Smooth muscle cell (in vitro differentiated cells): ENCODE data around the gene RNF14. TPM values are rescaled to one million over a fixed set of nuclear protein-coding genes. Genes with fewer than 3 reads are reported as not detected.

Experiments
- DNase-seq: peaks from one replicate; lab custom pipeline; 2025; ENCODE audit not compliant: unreplicated experiment; lab: John Stamatoyannopoulos, UW
- H2AFZ ChIP-seq: fragments of 200-600 bp; sonication (generic); 2 replicates; pipeline ENCODE4 v1.6.0; 2016; ENCODE audit warnings: antibody characterized with exemption, low read depth, mild to moderate bottlenecking
- H3F3A ChIP-seq: fragments of 200-600 bp; sonication (generic); 2 replicates; pipeline ENCODE4 v1.6.0; 2017; ENCODE audit warnings: antibody characterized with exemption, low read depth
- H3K27ac ChIP-seq: fragments of 200-600 bp; sonication (generic); 2 replicates; pipeline ENCODE4 v1.5.1; 2016; ENCODE audit warnings: low read depth, mild to moderate bottlenecking
- H3K27me3 ChIP-seq: fragments of 200-600 bp; sonication (generic); 2 replicates; pipeline ENCODE4 v1.6.1; 2016; ENCODE audit warnings: low read depth, mild to moderate bottlenecking
- H3K36me3 ChIP-seq: fragments of 200-600 bp; sonication (generic); 2 replicates; pipeline ENCODE4 v1.5.1; 2016; ENCODE audit warnings: low read depth
- H3K4me1 ChIP-seq: fragments of 200-600 bp; sonication (generic); 2 replicates; pipeline ENCODE4 v1.5.1; 2016; ENCODE audit warnings: low read depth
- H3K4me2 ChIP-seq: fragments of 200-600 bp; sonication (generic); 2 replicates; pipeline ENCODE4 v1.6.0; 2016; ENCODE audit warnings: mild to moderate bottlenecking
- H3K4me3 ChIP-seq: fragments of 200-600 bp; sonication (generic); 2 replicates; pipeline ENCODE4 v1.5.1; 2016; ENCODE audit warnings: mild to moderate bottlenecking
- H3K79me2 ChIP-seq: fragments of 200-600 bp; sonication (generic); 2 replicates; pipeline ENCODE4 v1.6.0; 2016; ENCODE audit warnings: low read depth, mild to moderate bottlenecking
- H3K9ac ChIP-seq: fragments of 200-600 bp; sonication (generic); 2 replicates; pipeline ENCODE4 v1.6.0; 2016; ENCODE audit warnings: low read depth
- H3K9me3 ChIP-seq: fragments of 200-600 bp; sonication (generic); replicated peaks from 2 replicates; pipeline ENCODE4 v1.5.1; 2016; ENCODE audit warnings: low read depth
- H4K20me1 ChIP-seq: fragments of 200-600 bp; sonication (generic); 2 replicates; pipeline ENCODE4 v1.6.0; 2016; ENCODE audit warnings: low read depth
- CTCF ChIP-seq: fragments of 200-600 bp; sonication (generic); IDR thresholded peaks from 2 replicates; pipeline ENCODE4 v1.5.1; 2017; ENCODE audit warnings: borderline replicate concordance, mild to moderate bottlenecking, antibody characterized with exemption; ENCODE audit not compliant: insufficient read depth, poor library complexity, severe bottlenecking
- WGBS: methylation state at CpG from one replicate; pipeline ENCODE4 v1.1.7; 2016; ENCODE audit warnings: low lambda C conversion rate; 5-methylcytosine and 5-hydroxymethylcytosine counted together
- polyA plus RNA-seq: library from polyadenylated mRNA; unstranded; fragments of >200 nt; fragmentation: Nextera tagmentation; extraction: Ambion mirVana; gene quantifications from 2 replicates; pipeline ENCODE4 v1.2.1, GENCODE V29; 2016
- total RNA-seq: library from RNA; depleted of rRNA; stranded (reverse); fragments of >200 nt; gene quantifications from 2 replicates; pipeline ENCODE4 v1.2.3, GENCODE V29; 2014

Gene RNF14
- total and polyA plus RNA-seq, 2 experiments from 2014 or later = 43.8 to 76.4 TPM

- no peak for TF ChIP-seq CTCF
- no peak overlapping the region for H3K4me3 ChIP-seq
- H3K4me1 ChIP-seq = peaks cover 6% of the 10 kb centered on the region
- DNase-seq = no peak
- H3K4me2 ChIP-seq = no peak overlapping the region
- no peak overlapping the region for H3K27ac ChIP-seq
- no peak overlapping the region for H2AFZ ChIP-seq
- peaks cover 4% of the 10 kb centered on the region for H3F3A ChIP-seq
- no peak overlapping the region for H3K9ac ChIP-seq
- H3K27me3 ChIP-seq = no peaks in the 10 kb centered on the region
- 78% methylated on average over 7 of the region's 7 CpGs for WGBS
- no peaks in the 10 kb centered on the region for H3K9me3 ChIP-seq
- H3K36me3 ChIP-seq = no peaks in the 10 kb centered on the region
- no peaks in the 10 kb centered on the region for H4K20me1 ChIP-seq
- peaks cover 8% of the 10 kb centered on the region for H3K79me2 ChIP-seq
Observed at GRCh38 chr5:141965071-141965470, 3.8 kb upstream of the RNF14 start.

GRCh38 chr5:141966275-141966962 is 2.5 kb upstream of the RNF14 start:
- H4K20me1 ChIP-seq = peaks cover 12% of the 10 kb centered on the region
- H3K9ac ChIP-seq = no peak overlapping the region
- H2AFZ ChIP-seq = no peak overlapping the region
- peaks cover 21% of the 10 kb centered on the region for H3K79me2 ChIP-seq
- H3F3A ChIP-seq = peaks cover 4% of the 10 kb centered on the region
- no peaks in the 10 kb centered on the region for H3K36me3 ChIP-seq
- no peak for DNase-seq
- no peaks in the 10 kb centered on the region for H3K9me3 ChIP-seq
- H3K4me1 ChIP-seq = peaks cover 14% of the 10 kb centered on the region
- no peak overlapping the region for H3K4me3 ChIP-seq
- WGBS = 92% methylated on average over 4 of the region's 4 CpGs
- no peaks in the 10 kb centered on the region for H3K27me3 ChIP-seq
- H3K27ac ChIP-seq = no peak overlapping the region
- TF ChIP-seq CTCF = no peak
- no peak overlapping the region for H3K4me2 ChIP-seq

- Histone ChIP-seq H3K36me3 (no peaks in the 10 kb centered on the region), H3K27me3 (no peaks in the 10 kb centered on the region), H3K9ac (no peak overlapping the region), H2AFZ (no peak overlapping the region), H3K79me2 (peaks cover 27% of the 10 kb centered on the region), H4K20me1 (peaks cover 12% of the 10 kb centered on the region), H3F3A (peaks cover 4% of the 10 kb centered on the region), H3K27ac (no peak overlapping the region), H3K4me3 (no peak overlapping the region), H3K4me2 (no peak overlapping the region), H3K9me3 (no peaks in the 10 kb centered on the region), H3K4me1 (peaks cover 14% of the 10 kb centered on the region)
- no peak for TF ChIP-seq CTCF
- WGBS = 94% methylated on average over 2 of the region's 2 CpGs
- DNase-seq = no peak
Observed at GRCh38 chr5:141966963-141967333, 2.0 kb upstream of the RNF14 start.
